HUES48 (cell line): ENCODE data around the gene MGARP.

Experiments
- H3K27ac ChIP-seq: one replicate; pipeline ENCODE4 v1.7.0; 2013; ENCODE audit warnings: low read depth, low read length, inconsistent platforms
- H3K27me3 ChIP-seq: 2 replicates; pipeline ENCODE4 v1.6.1; 2013; ENCODE audit warnings: mild to moderate bottlenecking, low read length; ENCODE audit not compliant: control insufficient read depth, insufficient read depth
- H3K36me3 ChIP-seq: 2 replicates; pipeline ENCODE4 v1.6.1; 2013; ENCODE audit warnings: low read length; ENCODE audit not compliant: control insufficient read depth, insufficient read depth
- H3K4me1 ChIP-seq: 2 replicates; pipeline ENCODE4 v1.6.1; 2013; ENCODE audit warnings: mild to moderate bottlenecking, low read length; ENCODE audit not compliant: control insufficient read depth, insufficient read depth
- H3K4me3 ChIP-seq: 2 replicates; pipeline ENCODE4 v1.5.1; 2013; ENCODE audit warnings: mild to moderate bottlenecking, low read depth, low read length
- H3K9ac ChIP-seq: 2 replicates; pipeline ENCODE4 v1.6.1; 2013; ENCODE audit warnings: mild to moderate bottlenecking, low read depth, low read length, moderate library complexity
- H3K9me3 ChIP-seq: 2 replicates; pipeline ENCODE4 v1.6.1; 2013; ENCODE audit warnings: low read length; ENCODE audit not compliant: control insufficient read depth, insufficient read depth

MGARP gene

GRCh38 chr4:139243448-139244365 is 36.3 kb downstream of the MGARP start:
- H3K4me1 ChIP-seq, result peaks cover 18% of the 10 kb centered on the region
- no peak overlapping the region for H3K9ac ChIP-seq
- H3K27ac ChIP-seq, result no peak overlapping the region

GRCh38 chr4:139242511-139243051 is 37.4 kb downstream of the MGARP start:
- H3K4me1 ChIP-seq, result peaks cover 18% of the 10 kb centered on the region
- no peak overlapping the region for H3K4me3 ChIP-seq
- H3K27ac ChIP-seq, result no peak overlapping the region
- no peaks in the 10 kb centered on the region for H3K27me3 ChIP-seq
- H3K36me3 ChIP-seq, result no peaks in the 10 kb centered on the region
- H3K9ac ChIP-seq, result no peak overlapping the region
- peaks cover 7% of the 10 kb centered on the region for H3K9me3 ChIP-seq

More at GRCh38 chr4:139243448-139244365, 36.3 kb downstream of the MGARP start:
- Histone ChIP-seq H3K27me3 (no peaks in the 10 kb centered on the region), H3K9me3 (peaks cover 7% of the 10 kb centered on the region), H3K36me3 (no peaks in the 10 kb centered on the region), H3K4me3 (no peak overlapping the region)

DNA sequence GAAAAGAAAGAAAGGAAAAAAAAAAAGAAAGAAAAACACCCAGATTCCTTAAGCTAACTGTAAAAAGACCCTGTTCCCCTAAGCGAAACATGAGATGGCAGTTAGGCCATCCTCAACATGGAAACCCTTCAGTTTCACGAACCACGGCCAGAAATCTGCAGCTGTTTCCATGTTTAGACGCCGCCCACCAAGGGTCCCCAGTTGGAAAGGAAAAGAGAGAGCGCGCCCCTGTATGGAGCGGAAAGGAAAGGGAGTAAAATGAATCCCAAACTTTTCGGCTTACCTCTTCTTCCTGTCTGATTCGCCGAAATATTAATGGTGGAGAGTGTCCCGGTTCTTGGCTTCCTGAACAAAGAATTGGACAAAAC is 38.3 kb downstream of the MGARP start:
- no peaks in the 10 kb centered on the region for H3K36me3 ChIP-seq
- H3K4me1 ChIP-seq, result peaks cover 18% of the 10 kb centered on the region
- no peak overlapping the region for H3K27ac ChIP-seq
- H3K9me3 ChIP-seq, result peaks cover 7% of the 10 kb centered on the region
- H3K9ac ChIP-seq, result peak overlapping the region; percentile 29; the same call in 1 of the 2 replicates
- H3K4me3 ChIP-seq, result no peak overlapping the region
- H3K27me3 ChIP-seq, result no peaks in the 10 kb centered on the region

- peaks cover 7% of the 10 kb centered on the region for H3K9me3 ChIP-seq
- no peaks in the 10 kb centered on the region for H3K36me3 ChIP-seq
- peak overlapping the region; percentile 29 for H3K9ac ChIP-seq
- H3K27me3 ChIP-seq, result no peaks in the 10 kb centered on the region
- peak overlapping the region; percentile 72 for H3K27ac ChIP-seq
- peak overlapping the region; percentile 4; the same call in 1 of the 2 replicates for H3K4me3 ChIP-seq
- H3K4me1 ChIP-seq, result peaks cover 18% of the 10 kb centered on the region
Measured at GRCh38 chr4:139241086-139241783, 38.8 kb downstream of the MGARP start.

- H3K4me1 ChIP-seq, result peaks cover 20% of the 10 kb centered on the region
- H3K27ac ChIP-seq, result no peak overlapping the region
- H3K27me3 ChIP-seq, result no peaks in the 10 kb centered on the region
Measured at GRCh38 chr4:139239127-139239772, 40.8 kb downstream of the MGARP start.

DNA sequence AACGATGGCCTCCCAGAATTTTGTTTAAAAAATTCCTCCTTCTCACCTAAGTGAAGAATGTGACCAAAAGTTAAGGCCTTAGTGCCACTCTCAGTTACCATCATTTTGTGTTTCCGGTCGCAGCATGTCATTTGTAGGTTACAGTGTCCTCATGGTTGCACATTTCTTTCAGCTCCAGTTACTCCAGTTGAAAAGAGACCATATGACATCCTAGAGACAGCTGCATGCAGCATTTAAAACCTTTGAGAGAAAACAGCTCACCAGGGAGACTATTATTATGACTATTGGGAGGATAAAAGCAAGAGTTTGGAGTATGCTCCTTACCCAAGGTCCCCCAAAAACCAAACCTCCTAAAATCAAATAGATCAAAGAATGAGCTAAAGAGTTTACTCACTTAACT is 45.8 kb downstream of the MGARP start:
- Histone ChIP-seq H3K4me3 (no peak overlapping the region), H3K27me3 (no peaks in the 10 kb centered on the region), H3K4me1 (peaks cover 9% of the 10 kb centered on the region), H3K9ac (no peak overlapping the region), H3K9me3 (peaks cover 5% of the 10 kb centered on the region), H3K27ac (peak overlapping the region; percentile 34), H3K36me3 (no peaks in the 10 kb centered on the region)

More at GRCh38 chr4:139239127-139239772, 40.8 kb downstream of the MGARP start:
- H3K36me3 ChIP-seq, result no peaks in the 10 kb centered on the region
- no peak overlapping the region for H3K9ac ChIP-seq
- peaks cover 7% of the 10 kb centered on the region for H3K9me3 ChIP-seq
- H3K4me3 ChIP-seq, result no peak overlapping the region

DNA sequence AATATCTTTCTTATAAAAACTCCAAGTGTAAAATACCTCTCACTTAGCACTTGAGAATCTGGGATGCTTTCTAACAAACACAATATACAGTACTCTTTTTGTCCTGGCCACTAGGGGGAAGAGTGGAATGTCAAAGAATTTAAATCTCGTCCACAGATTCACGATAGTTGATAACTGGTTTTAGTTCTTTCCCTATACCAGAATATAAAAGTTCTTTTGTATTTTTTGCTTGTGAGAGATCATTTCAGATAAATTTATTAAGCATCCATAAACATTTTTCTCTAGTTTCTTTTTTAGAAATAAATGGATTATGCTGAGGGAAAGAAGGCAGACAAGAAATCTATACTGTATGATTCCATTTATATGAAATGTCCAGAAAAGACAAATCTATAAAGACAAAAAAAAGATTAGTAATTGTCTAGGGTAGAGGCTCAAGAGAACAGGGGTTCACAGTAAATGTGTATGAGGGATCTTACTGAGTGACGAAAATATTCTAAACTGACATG is 50.4 kb downstream of the MGARP start:
- Histone ChIP-seq H3K36me3 (no peaks in the 10 kb centered on the region), H3K9ac (no peak overlapping the region), H3K27me3 (no peaks in the 10 kb centered on the region), H3K4me3 (no peak overlapping the region), H3K4me1 (peaks cover 9% of the 10 kb centered on the region), H3K9me3 (no peaks in the 10 kb centered on the region), H3K27ac (no peak overlapping the region)

GRCh38 chr4:139227729-139228404 is 52.2 kb downstream of the MGARP start:
- Histone ChIP-seq H3K4me1 (no peaks in the 10 kb centered on the region), H3K36me3 (no peaks in the 10 kb centered on the region), H3K9ac (no peak overlapping the region), H3K9me3 (no peaks in the 10 kb centered on the region), H3K4me3 (no peak overlapping the region), H3K27ac (no peak overlapping the region), H3K27me3 (no peaks in the 10 kb centered on the region)

GRCh38 chr4:139223682-139224317 is 56.2 kb downstream of the MGARP start:
- no peak overlapping the region for H3K9ac ChIP-seq
- H3K27ac ChIP-seq, result no peak overlapping the region
- no peaks in the 10 kb centered on the region for H3K4me1 ChIP-seq
- no peaks in the 10 kb centered on the region for H3K36me3 ChIP-seq
- H3K4me3 ChIP-seq, result no peak overlapping the region
- no peaks in the 10 kb centered on the region for H3K9me3 ChIP-seq
- H3K27me3 ChIP-seq, result no peaks in the 10 kb centered on the region

- H3K27me3 ChIP-seq, result no peaks in the 10 kb centered on the region
- H3K27ac ChIP-seq, result no peak overlapping the region
- no peaks in the 10 kb centered on the region for H3K4me1 ChIP-seq
- H3K36me3 ChIP-seq, result no peaks in the 10 kb centered on the region
- H3K9me3 ChIP-seq, result no peaks in the 10 kb centered on the region
- H3K4me3 ChIP-seq, result no peak overlapping the region
- no peak overlapping the region for H3K9ac ChIP-seq
Measured at GRCh38 chr4:139222215-139222614, 57.8 kb downstream of the MGARP start.
